Ovary (tissue), 3 donors: Measurements from ENCODE around the gene TIMP3.

Source experiments
- CTCF ChIP-seq, 3 donors: fragments of 450-650 bp in 2 of 3; fragments of 200-600 bp in 1 of 3; IDR thresholded peaks; one replicate each; pipeline versions ENCODE4 v1.5.1 to v1.8.0; 2016 to 2022; ENCODE audit warnings: antibody characterized with exemption in 3 of 3, mild to moderate bottlenecking in 1 of 3
- EP300 ChIP-seq: sonication (generic); formaldehyde crosslinking; IDR thresholded peaks from one replicate; pipeline ENCODE4 v1.6.1; 2017; ENCODE audit warnings: antibody characterized with exemption
- POLR2A ChIP-seq: fragments of 450-650 bp; IDR thresholded peaks from one replicate; pipeline ENCODE4 v1.6.1; 2017; ENCODE audit warnings: antibody characterized with exemption, mild to moderate bottlenecking, moderate library complexity
- donor health status: DM: no; HTN: no; CAD: no.

- TF ChIP-seq CTCF (IDR thresholded peaks at IDR 0.05) (no peak), POLR2A (no peak), EP300 (no peak)
These were observed 6.9 kb upstream of the TIMP3 start for GRCh38 chr22:32794449-32795213.
